OCI-LY7 (cell line): Measurements from ENCODE around the gene CD5L. TPM values are rescaled to one million over a fixed set of nuclear protein-coding genes. Genes with fewer than 3 reads are reported as not detected.

ENCODE experiments used
- BruUV-seq: library from RNA; stranded (reverse); fragments of 400-500 nt; replicated peaks from 2 replicates; lab custom pipeline; 2021; lab: Mats Ljungman, UMichigan
- CTCF ChIA-PET: fragments of 300-600 bp; sonication (Branson Sonifier 250); formaldehyde crosslinking; loops from one replicate; lab custom pipeline; 2022; ENCODE audit warnings: antibody characterized with exemption; ENCODE audit not compliant: unreplicated experiment; lab: Charles Lee
- POLR2A ChIA-PET: fragments of 300-600 bp; sonication (Branson Sonifier 250); formaldehyde crosslinking; loops from one replicate; lab custom pipeline; 2022; ENCODE audit warnings: antibody characterized with exemption; lab: Charles Lee
- DNase-seq: peaks from one replicate; pipeline ENCODE4 v3.0.0-alpha.2; 2015; ENCODE audit warnings: low spot score
- H2AFZ ChIP-seq: fragments of 200-600 bp; sonication (generic), shearing (Covaris generic); 2 replicates; pipeline ENCODE4 v1.6.1; 2014; ENCODE audit warnings: mild to moderate bottlenecking, antibody characterized with exemption, low read length, moderate library complexity
- H3K27ac ChIP-seq: fragments of 200-600 bp; sonication (generic); 2 replicates; pipeline ENCODE4 v1.5.1; 2014; ENCODE audit warnings: mixed run types, low read depth, mild to moderate bottlenecking, moderate library complexity, low read length, inconsistent platforms; ENCODE audit not compliant: poor library complexity, severe bottlenecking
- H3K36me3 ChIP-seq: fragments of 200-600 bp; sonication (generic); 2 replicates; pipeline ENCODE4 v1.6.1; 2014; ENCODE audit warnings: mild to moderate bottlenecking, antibody characterized with exemption, low read length, moderate library complexity, mixed read lengths; ENCODE audit not compliant: insufficient read depth
- H3K4me1 ChIP-seq: fragments of 200-600 bp; sonication (generic); 2 replicates; pipeline ENCODE4 v1.5.1; 2014; ENCODE audit warnings: mild to moderate bottlenecking, low read length; ENCODE audit not compliant: insufficient read depth, poor library complexity, severe bottlenecking
- H3K4me2 ChIP-seq: fragments of 200-600 bp; sonication (generic); 2 replicates; pipeline ENCODE4 v1.6.1; 2014; ENCODE audit warnings: mild to moderate bottlenecking, low read length
- H3K4me3 ChIP-seq: fragments of 200-600 bp; sonication (generic); 2 replicates; pipeline ENCODE4 v1.5.1; 2014; ENCODE audit warnings: mild to moderate bottlenecking, low read depth, low read length; ENCODE audit not compliant: poor library complexity, severe bottlenecking
- H3K79me2 ChIP-seq: fragments of 200-600 bp; sonication (generic); 2 replicates; pipeline ENCODE4 v1.6.1; 2016; ENCODE audit warnings: low read depth, mild to moderate bottlenecking, low read length, moderate library complexity, mixed read lengths; ENCODE audit not compliant: insufficient read depth
- H3K9me2 ChIP-seq: fragments of 200-600 bp; sonication (generic); 2 replicates; pipeline ENCODE4 v1.6.1; 2016; ENCODE audit warnings: mild to moderate bottlenecking, low read length, mixed read lengths; ENCODE audit not compliant: insufficient read depth
- H3K9me3 ChIP-seq: fragments of 200-600 bp; sonication (generic); 2 replicates; pipeline ENCODE4 v1.6.1; 2014; ENCODE audit warnings: mild to moderate bottlenecking, mixed run types, low read length, mixed read lengths
- H4K20me1 ChIP-seq: fragments of 200-600 bp; sonication (generic); 2 replicates; pipeline ENCODE4 v1.6.1; 2014; ENCODE audit warnings: mild to moderate bottlenecking, antibody characterized with exemption, low read length, moderate library complexity, mixed read lengths; ENCODE audit not compliant: insufficient read depth
- EZH2phosphoT487 ChIP-seq: fragments of 200-600 bp; sonication (generic); IDR thresholded peaks from 2 replicates; pipeline ENCODE4 v1.6.1; 2018; ENCODE audit warnings: low read depth, borderline replicate concordance, mild to moderate bottlenecking, mixed run types, antibody characterized with exemption, low read length, moderate library complexity, mixed read lengths
- intact Hi-C: fragments of 100-400 bp; cut with micrococcal nuclease; formaldehyde crosslinking; loops from one replicate; pipeline ENCODE4 v1.10.0; 2022; ENCODE audit not compliant: unreplicated experiment
- total RNA-seq, 2 experiments: library from RNA; depleted of rRNA in 1 of 2; stranded (reverse); fragments of >200 nt in 1 of 2; shearing (Covaris generic) in 1 of 2; gene quantifications; 2 replicates each; pipeline ENCODE4 v1.2.3, GENCODE V29; 2014 to 2022
- TF ChIP-seq, protein P1 (sequence below): fragments of 200-600 bp; sonication (generic); conservative IDR thresholded peaks from 2 replicates; pipeline ENCODE4 v1.5.1; 2014; ENCODE audit warnings: mild to moderate bottlenecking, antibody characterized with exemption, low read length, moderate library complexity, mixed read lengths

The CD5L gene
- total RNA-seq, 2 experiments from 2014 or later, result not detected

DNA sequence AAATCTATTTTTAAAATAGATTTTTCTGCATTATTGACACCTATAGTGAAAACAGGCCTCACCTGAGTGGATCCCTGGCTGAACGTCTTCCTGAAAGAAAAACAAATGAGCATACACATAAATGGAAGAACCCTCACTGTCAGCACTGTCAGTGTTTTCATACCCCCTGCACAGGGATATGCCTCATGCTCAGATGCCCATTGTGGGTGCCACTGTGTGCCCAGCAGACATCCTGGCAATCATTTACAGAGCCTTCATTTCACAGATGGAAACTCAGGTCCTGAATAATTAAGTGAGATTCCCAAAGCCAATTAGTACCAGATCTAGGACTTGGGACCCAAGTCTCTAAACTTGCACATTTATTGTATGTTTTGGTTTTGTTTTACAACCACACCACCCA is 41.6 kb downstream of the CD5L start:
- CTCF ChIA-PET, result no interaction called here
- Histone ChIP-seq H3K9me2 (no peaks in the 10 kb centered on the region), H2AFZ (no peak overlapping the region), H3K27ac (no peak overlapping the region), H3K9me3 (no peaks in the 10 kb centered on the region; the same call in 1 of the 2 replicates), H3K4me3 (no peak overlapping the region), H3K79me2 (peaks cover 4% of the 10 kb centered on the region; the same call in 1 of the 2 replicates), H4K20me1 (no peaks in the 10 kb centered on the region), H3K4me2 (no peak overlapping the region), H3K36me3 (peaks cover 78% of the 10 kb centered on the region), H3K4me1 (peaks cover 43% of the 10 kb centered on the region)
- TF ChIP-seq EZH2phosphoT487, result no peak
- TF ChIP-seq, protein P1, sequence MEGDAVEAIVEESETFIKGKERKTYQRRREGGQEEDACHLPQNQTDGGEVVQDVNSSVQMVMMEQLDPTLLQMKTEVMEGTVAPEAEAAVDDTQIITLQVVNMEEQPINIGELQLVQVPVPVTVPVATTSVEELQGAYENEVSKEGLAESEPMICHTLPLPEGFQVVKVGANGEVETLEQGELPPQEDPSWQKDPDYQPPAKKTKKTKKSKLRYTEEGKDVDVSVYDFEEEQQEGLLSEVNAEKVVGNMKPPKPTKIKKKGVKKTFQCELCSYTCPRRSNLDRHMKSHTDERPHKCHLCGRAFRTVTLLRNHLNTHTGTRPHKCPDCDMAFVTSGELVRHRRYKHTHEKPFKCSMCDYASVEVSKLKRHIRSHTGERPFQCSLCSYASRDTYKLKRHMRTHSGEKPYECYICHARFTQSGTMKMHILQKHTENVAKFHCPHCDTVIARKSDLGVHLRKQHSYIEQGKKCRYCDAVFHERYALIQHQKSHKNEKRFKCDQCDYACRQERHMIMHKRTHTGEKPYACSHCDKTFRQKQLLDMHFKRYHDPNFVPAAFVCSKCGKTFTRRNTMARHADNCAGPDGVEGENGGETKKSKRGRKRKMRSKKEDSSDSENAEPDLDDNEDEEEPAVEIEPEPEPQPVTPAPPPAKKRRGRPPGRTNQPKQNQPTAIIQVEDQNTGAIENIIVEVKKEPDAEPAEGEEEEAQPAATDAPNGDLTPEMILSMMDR, result no peak
- intact Hi-C loops, result no loop called here
- POLR2A ChIA-PET, result no interaction called here
- BruUV-seq, result no TSS peak
- DNase-seq, result no peak

DNA sequence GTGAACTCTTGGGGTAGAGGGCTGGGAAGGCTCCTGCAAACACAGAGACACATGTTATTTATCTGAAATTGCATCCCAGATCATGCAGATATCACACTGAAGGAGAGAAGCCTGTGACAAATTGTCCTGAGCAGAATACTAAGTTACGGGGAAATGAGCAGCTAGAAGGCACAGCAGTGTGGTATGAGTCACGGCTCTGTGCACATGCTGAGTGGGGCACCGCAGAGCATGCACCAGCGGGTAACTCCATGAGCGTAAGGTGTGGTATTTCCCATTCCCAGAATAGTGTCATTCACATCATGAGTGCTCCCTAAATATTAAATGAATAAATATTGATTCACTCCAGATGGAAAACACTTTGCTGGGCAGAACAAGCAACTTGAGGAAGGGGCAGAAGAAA is 43.4 kb downstream of the CD5L start:
- H3K79me2 ChIP-seq, result no peaks in the 10 kb centered on the region
- no peak overlapping the region for H3K4me3 ChIP-seq
- peak overlapping the region; percentile 38 for H3K4me2 ChIP-seq
- H4K20me1 ChIP-seq, result no peaks in the 10 kb centered on the region
- no TSS peak for BruUV-seq
- TF ChIP-seq EZH2phosphoT487, result no peak
- TF ChIP-seq, protein P1, result no peak
- DNase-seq, result peak; percentile 58
- H3K27ac ChIP-seq, result no peak overlapping the region
- H3K9me3 ChIP-seq, result peaks cover 14% of the 10 kb centered on the region
- no peaks in the 10 kb centered on the region for H3K9me2 ChIP-seq
- no peak overlapping the region for H2AFZ ChIP-seq
- ChIA-PET CTCF (no interaction called here), POLR2A (interaction anchor here (0.7 to 1.7 kb wide), 4 partner anchors 8 to 15 kb away, joined by 3 to 6 read pairs (median 3); no protein-coding TSS in a partner anchor)
- H3K36me3 ChIP-seq, result peaks cover 81% of the 10 kb centered on the region
- intact Hi-C loops, result no loop called here
- H3K4me1 ChIP-seq, result peaks cover 25% of the 10 kb centered on the region

DNA sequence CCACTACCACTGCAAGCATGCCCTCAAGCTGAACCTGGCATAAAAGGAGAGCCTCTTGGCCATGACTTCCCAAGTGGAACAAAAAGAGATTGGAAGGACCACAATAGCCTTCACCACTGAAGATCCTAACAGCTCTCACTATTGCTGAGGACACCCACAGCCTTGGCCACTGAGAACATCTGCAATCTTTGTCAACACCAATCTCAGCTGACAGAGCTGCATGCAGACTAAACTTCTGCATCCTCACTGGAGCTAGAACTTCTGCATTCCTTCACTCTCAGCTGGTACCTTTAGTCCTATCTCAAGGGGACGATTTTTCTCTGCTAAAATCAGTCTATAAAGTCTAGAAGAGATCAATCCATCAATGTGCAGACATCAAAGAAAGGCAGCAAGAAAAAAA is 56.4 kb downstream of the CD5L start:
- no TSS peak for BruUV-seq
- DNase-seq, result peak; percentile 78
- H3K4me2 ChIP-seq, result peak overlapping the region; percentile 68

More for the DNA sequence above, 56.4 kb downstream of the CD5L start:
- no peaks in the 10 kb centered on the region for H3K79me2 ChIP-seq
- H3K9me2 ChIP-seq, result no peaks in the 10 kb centered on the region
- H3K27ac ChIP-seq, result peak overlapping the region; percentile 71
- POLR2A ChIA-PET, result interaction anchor here (0.9 to 3.3 kb wide), 6 partner anchors 8 to 95 kb away, joined by 3 to 22 read pairs (median 4); partner anchors contain the start of gene FCRL2
- peaks cover 68% of the 10 kb centered on the region for H3K4me1 ChIP-seq
- peaks cover 15% of the 10 kb centered on the region; the same call in 1 of the 2 replicates for H3K36me3 ChIP-seq
- H4K20me1 ChIP-seq, result no peaks in the 10 kb centered on the region
- CTCF ChIA-PET, result no interaction called here
- no peak overlapping the region for H3K4me3 ChIP-seq
- intact Hi-C loops, result no loop called here
- H2AFZ ChIP-seq, result peak overlapping the region; percentile 2; the same call in 1 of the 2 replicates
- peaks cover 21% of the 10 kb centered on the region; the same call in 1 of the 2 replicates for H3K9me3 ChIP-seq
- TF ChIP-seq EZH2phosphoT487, result no peak
- TF ChIP-seq, protein P1, result no peak
